ENCODE results near the gene ACOT7.

DNA sequence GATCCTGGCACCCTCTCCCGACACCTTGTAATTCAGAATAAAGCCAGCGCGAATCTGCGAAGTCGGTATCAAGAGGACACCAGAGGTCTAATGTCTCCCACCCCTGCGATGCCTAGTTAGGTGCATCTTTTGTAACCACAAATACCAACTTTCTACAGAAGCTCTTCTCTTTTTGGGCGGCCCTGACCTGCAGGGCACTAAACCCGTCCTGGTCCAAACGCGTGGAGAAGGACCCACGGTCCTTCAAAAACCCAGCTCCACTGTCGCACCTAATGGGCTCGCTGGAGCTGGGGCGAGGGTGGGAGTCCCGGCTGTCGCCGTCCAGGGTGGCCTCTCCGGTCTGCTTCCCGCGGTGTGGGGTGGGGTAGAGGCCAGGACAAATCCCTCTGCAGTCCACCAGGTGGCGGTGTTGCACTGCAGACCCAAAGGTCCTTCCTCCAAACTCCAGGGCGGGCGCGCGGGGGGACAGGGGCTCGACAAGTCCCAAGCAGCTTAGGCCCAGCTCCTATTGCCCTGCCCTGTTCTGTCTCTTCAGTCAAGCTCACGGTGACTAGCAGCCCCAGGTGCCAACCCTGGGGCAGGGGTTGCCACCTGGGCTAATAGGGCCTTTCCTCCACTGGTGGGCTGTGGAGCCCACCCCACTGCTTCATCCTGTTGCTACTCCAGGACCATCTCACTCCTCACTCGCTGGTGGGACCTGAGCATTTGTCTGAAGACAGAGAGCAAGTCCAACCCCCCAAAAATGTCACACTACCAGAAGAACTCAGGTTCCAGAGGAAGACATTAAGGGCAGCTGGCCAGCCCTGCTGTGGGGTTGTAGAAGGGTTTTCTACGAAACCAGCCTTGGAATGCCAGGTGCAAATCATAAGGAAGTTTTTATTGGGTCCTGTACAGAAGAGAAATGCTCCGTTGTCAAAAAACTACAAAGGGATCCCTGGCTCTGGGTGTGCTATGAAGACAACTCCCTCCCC, 146.8 kb downstream of the ACOT7 start:
- TF ChIP-seq CTCF (IDR thresholded peaks at IDR 0.05) = peak; percentile 94
- no peak for TF ChIP-seq POLR2AphosphoS5 (IDR thresholded peaks at IDR 0.05; ENCODE audit: low read depth, low read length)
- TF ChIP-seq, protein P1, sequence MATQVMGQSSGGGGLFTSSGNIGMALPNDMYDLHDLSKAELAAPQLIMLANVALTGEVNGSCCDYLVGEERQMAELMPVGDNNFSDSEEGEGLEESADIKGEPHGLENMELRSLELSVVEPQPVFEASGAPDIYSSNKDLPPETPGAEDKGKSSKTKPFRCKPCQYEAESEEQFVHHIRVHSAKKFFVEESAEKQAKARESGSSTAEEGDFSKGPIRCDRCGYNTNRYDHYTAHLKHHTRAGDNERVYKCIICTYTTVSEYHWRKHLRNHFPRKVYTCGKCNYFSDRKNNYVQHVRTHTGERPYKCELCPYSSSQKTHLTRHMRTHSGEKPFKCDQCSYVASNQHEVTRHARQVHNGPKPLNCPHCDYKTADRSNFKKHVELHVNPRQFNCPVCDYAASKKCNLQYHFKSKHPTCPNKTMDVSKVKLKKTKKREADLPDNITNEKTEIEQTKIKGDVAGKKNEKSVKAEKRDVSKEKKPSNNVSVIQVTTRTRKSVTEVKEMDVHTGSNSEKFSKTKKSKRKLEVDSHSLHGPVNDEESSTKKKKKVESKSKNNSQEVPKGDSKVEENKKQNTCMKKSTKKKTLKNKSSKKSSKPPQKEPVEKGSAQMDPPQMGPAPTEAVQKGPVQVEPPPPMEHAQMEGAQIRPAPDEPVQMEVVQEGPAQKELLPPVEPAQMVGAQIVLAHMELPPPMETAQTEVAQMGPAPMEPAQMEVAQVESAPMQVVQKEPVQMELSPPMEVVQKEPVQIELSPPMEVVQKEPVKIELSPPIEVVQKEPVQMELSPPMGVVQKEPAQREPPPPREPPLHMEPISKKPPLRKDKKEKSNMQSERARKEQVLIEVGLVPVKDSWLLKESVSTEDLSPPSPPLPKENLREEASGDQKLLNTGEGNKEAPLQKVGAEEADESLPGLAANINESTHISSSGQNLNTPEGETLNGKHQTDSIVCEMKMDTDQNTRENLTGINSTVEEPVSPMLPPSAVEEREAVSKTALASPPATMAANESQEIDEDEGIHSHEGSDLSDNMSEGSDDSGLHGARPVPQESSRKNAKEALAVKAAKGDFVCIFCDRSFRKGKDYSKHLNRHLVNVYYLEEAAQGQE (IDR thresholded peaks at IDR 0.05; ENCODE audit: insufficient read depth in 1 of 2, low read depth in 2 of 2, low read length in 1 of 2) = peak in 1 of 2 experiments; percentile 77; a peak in 1 of 4 replicates
- no peak for TF ChIP-seq TCF7L2 (IDR thresholded peaks at IDR 0.05; ENCODE audit: low read depth, low read length)
- no peak for TF ChIP-seq SIN3A (IDR thresholded peaks at IDR 0.05; ENCODE audit: borderline replicate concordance, insufficient read depth, low read depth, low read length)

Measured in Panc1 (cell line).